AG04449 (cell line): Measurements from ENCODE around the gene FCN3.

Experiments used
- CTCF ChIA-PET: fragments of 350-600 bp; formaldehyde crosslinking; extraction: SDS; loops from one replicate; lab custom pipeline; 2021; ENCODE audit warnings: antibody characterized with exemption; lab: Yijun Ruan, JAX
- POLR2A ChIA-PET: fragments of 400-600, 350-600 bp; formaldehyde crosslinking; extraction: SDS; loops from one replicate; lab custom pipeline; 2020; ENCODE audit warnings: antibody characterized with exemption, inconsistent platforms; lab: Yijun Ruan, JAX
- DNase-seq: peaks from one replicate; pipeline ENCODE4 v3.0.0-alpha.2; 2010; ENCODE audit warnings: low read depth, low spot score
- H3K4me3 ChIP-seq: 2 replicates; pipeline ENCODE4 v1.5.1; 2011; ENCODE audit warnings: low read depth, mild to moderate bottlenecking, control low read depth, low read length
- CTCF ChIP-seq: IDR thresholded peaks from one replicate; pipeline ENCODE4 v1.5.1; 2011; ENCODE audit warnings: mild to moderate bottlenecking, moderate library complexity, low read length, control low read depth, inconsistent platforms; ENCODE audit not compliant: insufficient read depth; ENCODE audit errors: missing control alignments

Gene FCN3

GRCh38 chr1:27321813-27322568, 52.6 kb downstream of the FCN3 start, which contains the start of gene TMEM222:
TSS of gene TMEM222 (plus strand) at chr1:27322163. CDS start at chr1:27322198, 35 bp downstream.
- peak; percentile 71 for DNase-seq
- ChIA-PET POLR2A (no interaction called here), CTCF (interaction anchor here (0.9 to 15.9 kb wide), 7 partner anchors 12 to 66 kb away, joined by 4 to 257 read pairs (median 8); partner anchors contain the start of gene MAP3K6)
- TF ChIP-seq CTCF: peak; percentile 14
- H3K4me3 ChIP-seq: peak within 1 kb of the TSS; percentile 100
